ENCODE data around the gene MAPK7. TPM values are rescaled to one million over a fixed set of nuclear protein-coding genes. Genes with fewer than 3 reads are reported as not detected.

MAPK7 gene
- total and polyA plus RNA-seq, 9 of the 15 experiments (the other 6 are each of a cell fraction or from before 2014, with no cell fraction given), result 0.46 to 7.5 (median 2.5) TPM

- TF ChIP-seq ZNF407 (IDR thresholded peaks at IDR 0.05; ENCODE audit: low read depth), result no peak
- TF ChIP-seq ZFP1 (CRISPR knock-in tag; IDR thresholded peaks at IDR 0.05), result no peak
- no peak for TF ChIP-seq HMGN3 (IDR thresholded peaks at IDR 0.05; ENCODE audit: borderline replicate concordance, extremely low read depth, insufficient read length, low read depth, low read length)
Measured at GRCh38 chr17:19372011-19372370, 6.3 kb upstream of the MAPK7 start (continued).

All from K562 (cell line).